ENCODE results near the gene SCLY.

Gene SCLY

GRCh38 chr2:238097988-238098871 is 37.4 kb downstream of the SCLY start:
- DNase-seq = peak in 1 of 58 donors; percentile 49

- DNase-seq = no peak
Observed at GRCh38 chr2:238098901-238099713, 38.3 kb downstream of the SCLY start.

DNA sequence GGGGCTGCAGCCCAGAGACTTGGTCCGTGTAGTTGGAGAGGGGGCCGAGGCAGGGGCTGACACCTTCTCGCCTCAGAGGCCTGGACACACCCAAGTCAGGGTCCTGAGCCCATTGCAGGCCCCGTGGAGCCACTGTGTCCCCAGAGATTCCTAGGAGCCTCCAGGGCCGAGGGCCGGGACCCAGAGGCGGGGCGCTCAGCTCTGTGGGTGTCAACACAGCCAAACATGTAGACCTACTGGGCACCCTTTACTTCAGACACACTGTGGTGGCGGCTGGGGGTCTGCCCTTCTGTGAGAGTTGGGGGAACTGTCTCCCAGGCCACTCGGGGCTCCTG is 38.9 kb downstream of the SCLY start:
- no peak for DNase-seq

DNA sequence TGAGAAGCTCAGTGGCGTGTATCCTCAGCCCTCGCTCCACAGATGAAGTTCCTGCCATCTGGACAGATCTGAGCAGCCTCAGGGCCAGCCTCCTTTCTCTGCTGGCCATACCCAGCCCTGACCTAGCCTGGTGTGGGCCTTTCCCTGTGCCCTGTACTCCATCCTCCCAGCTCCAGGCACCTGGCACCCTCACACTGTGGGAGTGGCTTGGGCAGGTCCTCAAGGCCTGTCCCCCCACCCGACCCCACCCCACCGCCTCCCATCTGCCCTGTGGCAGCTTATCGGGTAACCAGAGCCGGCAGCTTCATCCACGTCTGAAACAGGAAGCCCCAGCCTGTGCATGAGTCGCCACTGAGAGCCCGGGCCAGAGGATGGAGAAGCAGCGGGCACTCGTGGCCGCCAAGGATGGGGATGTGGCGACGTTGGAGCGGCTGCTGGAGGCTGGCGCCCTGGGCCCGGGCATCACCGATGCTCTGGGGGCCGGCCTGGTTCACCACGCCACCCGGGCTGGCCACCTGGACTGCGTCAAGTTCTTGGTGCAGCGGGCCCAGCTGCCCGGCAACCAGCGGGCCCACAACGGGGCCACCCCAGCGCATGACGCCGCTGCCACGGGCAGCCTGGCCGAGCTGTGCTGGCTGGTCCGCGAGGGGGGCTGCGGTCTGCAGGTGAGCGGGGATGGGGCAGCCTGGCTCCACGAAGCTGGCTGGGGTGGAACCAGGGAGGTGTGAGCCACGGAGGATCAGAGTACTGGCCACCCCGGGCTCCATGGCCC is 39.4 kb downstream of the SCLY start, which contains the start of gene ESPNL:
TSS of gene ESPNL (plus strand) at position 292 of the 772 bp plus-strand sequence. CDS start at position 372, 80 bp downstream.
- no peak for DNase-seq

GRCh38 chr2:238100821-238101771 is 40.3 kb downstream of the SCLY start:
- no peak for DNase-seq

DNA sequence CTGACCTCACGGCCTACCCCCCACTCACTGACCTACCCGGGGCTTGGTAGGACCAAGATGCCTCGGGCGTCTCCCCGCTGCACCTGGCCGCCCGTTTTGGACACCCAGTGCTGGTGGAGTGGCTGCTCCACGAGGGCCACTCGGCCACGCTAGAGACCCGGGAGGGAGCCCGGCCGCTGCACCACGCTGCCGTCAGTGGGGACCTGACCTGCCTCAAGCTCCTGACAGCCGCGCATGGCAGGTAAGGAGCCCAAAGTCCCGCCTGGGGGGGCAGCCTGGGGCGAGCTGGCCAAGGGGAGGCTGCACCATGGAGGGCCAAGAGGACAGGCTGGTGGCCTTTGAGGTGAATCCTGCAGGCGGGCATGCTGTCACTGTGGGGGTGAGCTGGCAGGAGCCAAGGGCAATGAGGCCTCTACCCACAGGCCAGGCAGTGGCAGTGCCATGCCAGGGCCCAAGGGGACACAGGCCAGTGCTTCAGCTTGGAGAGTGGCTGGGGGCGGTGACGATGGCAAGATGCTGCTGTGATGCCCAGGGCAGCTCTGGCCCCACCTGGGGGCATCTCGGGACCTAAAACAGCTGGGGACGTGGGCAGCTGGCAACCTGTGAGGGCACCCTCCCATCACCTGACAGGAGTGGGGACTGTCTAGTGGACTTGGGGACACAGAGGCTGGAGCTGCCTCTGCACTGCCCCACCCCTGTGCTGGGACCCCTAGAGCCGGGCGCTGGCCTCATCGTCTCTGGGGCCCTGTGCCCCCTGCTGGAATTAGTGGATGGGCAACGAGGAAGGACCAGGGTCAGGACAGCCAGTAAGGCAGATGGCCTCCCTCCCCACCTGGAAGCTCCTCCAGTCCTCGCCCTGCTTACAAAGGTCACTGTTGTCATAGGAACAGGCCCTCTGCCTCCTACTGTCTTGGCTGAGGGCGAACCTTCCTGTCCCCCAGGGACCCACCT is 41.4 kb downstream of the SCLY start:
- no peak for DNase-seq

GRCh38 chr2:238102865-238103264 is 42.1 kb downstream of the SCLY start:
- DNase-seq = no peak

- no peak for DNase-seq
Observed at GRCh38 chr2:238103465-238104225, 42.8 kb downstream of the SCLY start.

- DNase-seq = no peak
Observed at GRCh38 chr2:238104226-238104690, 43.5 kb downstream of the SCLY start.

DNA sequence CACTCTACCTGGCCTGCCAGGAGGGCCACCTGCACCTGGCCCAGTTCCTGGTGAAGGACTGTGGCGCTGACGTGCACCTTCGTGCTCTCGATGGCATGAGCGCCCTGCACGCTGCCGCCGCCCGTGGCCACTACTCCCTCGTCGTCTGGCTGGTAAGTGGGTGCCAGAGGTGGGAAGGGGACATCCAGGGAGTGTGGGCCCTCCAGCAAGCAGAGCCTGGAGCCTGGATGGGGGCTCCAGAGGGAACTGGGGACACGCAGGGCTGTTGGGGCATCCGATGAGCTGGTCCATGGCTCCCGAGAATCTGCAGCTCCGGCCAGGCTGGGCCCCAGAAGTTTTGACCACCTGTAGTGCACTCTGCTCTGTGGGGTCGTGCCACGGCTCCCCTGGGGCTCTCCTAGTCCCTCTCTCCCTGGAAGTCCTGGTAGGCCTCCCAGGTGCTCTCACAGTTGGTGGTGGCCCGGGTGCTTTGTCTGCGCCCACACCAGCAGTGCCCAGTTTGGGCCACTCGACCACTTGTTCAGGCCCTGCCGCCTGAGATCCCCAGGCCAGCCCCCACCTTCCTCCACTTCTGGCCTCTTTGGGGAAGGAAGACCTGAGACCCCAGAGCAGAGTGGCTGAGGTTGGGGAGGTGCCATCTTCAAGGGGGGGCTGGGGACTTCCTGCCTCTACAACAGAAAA is 44.0 kb downstream of the SCLY start:
- no peak for DNase-seq

GRCh38 chr2:238105506-238106338 is 44.9 kb downstream of the SCLY start:
- DNase-seq = peak in 3 of 58 donors; percentile 16 to 42 (median 17)

GRCh38 chr2:238106339-238106697 is 45.5 kb downstream of the SCLY start:
- DNase-seq = no peak

DNA sequence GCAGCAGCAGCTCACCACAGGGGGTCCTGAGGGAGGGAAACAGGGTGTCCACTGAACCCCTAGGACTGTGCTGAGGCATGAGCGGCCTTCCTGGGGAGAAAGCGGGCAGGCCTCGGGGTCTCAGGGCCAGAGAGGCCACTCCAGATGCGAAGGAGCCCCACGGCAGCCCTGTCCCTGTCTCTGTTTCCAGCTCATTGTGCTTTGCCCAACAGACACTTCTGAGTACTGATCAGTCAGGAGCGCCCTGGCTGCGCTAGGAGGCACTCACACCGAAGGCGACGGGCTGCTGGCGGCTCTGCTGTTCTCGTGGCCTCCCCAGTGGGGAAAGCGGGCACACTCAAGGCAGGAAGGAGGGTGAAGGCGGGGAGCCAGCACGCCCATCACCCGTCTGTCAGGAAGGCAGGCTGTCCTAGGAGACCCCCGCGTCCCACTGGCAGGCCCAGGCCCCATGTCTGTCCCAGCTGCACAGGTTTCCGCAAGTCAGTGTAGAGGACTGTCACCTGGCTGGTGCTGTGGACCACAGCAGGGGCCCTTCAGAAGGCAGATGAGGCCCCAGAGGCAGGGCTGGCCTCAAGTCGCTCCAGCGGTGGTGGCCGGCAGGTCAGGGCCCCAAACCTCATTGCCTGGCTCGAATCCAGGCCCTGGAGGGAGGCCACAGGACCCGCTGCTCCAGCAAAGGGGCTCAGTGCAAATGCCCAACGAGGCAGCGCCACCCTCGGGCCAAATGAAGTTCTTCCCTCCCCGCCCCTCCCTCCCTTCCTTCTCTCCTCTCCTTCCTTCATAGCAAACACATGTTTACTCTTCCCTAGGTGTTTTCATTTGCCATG is 46.1 kb downstream of the SCLY start:
- no peak for DNase-seq

DNA sequence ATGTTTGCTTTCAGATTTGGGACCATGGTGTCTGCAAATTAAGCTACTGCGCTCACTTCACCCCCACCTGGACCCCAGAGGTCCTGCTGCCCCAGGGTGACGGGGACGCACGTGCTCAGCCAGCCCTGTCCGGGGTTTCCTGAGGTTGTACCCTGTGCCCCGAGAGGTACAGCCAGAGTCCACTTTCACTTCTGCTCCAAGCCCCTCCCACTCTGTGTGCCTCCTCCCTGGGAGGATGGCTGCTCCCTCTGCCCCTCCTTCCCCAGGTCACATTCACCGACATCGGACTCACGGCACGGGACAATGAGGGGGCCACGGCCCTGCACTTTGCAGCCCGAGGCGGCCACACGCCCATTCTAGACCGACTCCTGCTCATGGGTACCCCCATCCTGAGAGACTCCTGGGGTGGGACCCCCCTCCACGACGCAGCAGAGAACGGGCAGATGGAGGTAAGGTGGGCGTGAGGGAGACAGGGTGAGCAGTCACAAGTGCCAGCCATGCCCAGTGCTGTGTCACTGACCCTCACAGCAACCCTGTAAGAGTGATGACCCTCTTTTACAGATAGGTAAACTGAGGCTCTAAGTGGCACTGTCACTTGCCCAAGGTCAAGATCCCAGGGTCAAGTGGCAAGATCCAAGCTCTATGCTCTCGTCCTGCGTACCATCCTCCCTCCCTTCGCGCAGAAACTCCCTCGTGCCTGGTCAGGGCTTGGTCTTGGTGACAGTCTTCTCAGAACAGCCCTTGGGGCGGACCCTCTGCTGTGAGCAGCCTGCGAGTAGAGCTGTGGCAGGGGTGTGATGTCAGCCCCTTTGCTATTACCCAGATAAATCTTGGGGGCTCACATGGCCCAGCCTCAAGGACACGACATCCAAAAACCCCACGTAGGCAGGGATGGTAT is 47.0 kb downstream of the SCLY start:
- no peak for DNase-seq

Measured in anterior cingulate cortex (tissue), 58 donors.